Activated CD4-positive, alpha-beta T cell treated with anti-CD3 and anti-CD28 coated beads, Interleukin-2, Interleukin-6, amounts not matched to agents 100 ng/mL and 50 ng/mL, durations not matched to agents 16 hours and 8 hours (primary cell): Measurements from ENCODE around the gene ZDHHC14.
"Not testable (repeated sequence)": the region's sequence is repeated elsewhere in the genome, so short reads cannot be mapped to it uniquely, and the experiment has no call there.

Source experiments
- DNase-seq: peaks from one replicate; pipeline ENCODE4 v3.0.0-alpha.2; 2020

Gene ZDHHC14

DNA sequence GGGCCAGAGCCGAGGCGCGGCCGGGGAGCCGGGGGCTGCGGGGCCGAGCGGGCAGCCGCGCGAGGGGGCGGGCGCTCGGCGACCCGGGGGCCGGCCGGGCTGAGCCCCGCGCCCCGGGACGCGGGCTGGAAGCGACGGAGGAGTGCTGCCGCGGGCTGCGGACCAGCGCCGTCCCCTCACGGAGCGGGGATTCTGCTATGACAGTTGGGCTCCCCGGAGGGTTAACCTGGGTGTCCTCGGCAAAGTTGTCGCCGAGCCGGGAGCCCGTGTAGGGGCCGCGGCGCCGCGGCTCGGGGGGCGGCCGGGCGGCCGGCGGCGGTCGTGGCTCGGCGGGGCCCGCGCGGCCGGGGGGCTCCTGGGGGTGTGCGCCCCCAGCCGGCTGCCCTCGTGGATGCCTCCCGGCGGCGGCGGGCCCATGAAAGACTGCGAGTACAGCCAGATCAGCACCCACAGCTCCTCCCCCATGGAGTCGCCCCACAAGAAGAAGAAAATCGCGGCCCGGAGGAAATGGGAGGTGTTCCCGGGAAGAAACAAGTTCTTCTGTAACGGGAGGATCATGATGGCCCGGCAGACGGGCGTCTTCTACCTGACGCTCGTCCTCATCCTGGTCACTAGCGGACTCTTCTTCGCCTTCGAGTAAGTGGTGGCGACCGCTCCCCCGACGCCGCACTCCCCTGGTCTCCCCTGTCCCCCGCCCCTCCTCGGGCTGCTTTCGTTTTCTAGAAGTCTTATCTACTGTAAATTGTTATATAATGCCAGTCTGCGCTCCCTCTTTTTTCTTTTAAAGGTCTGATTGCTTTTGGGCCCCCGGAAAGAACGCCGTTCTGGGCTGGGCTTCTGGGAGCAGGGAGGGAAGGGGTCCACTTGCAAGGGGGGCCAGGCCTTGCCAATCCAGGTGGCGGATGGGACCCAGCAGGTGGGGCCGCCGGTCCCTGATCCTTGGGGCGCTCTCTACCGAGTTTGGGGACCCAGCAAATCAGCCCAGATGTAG, 936 bp downstream of the ZDHHC14 start:
- DNase-seq, result peak; percentile 68

GRCh38 chr6:157382821-157383220, 1.8 kb downstream of the ZDHHC14 start:
- no peak for DNase-seq

- DNase-seq, result no peak
Measured at GRCh38 chr6:157383471-157383870, 2.5 kb downstream of the ZDHHC14 start.

DNA sequence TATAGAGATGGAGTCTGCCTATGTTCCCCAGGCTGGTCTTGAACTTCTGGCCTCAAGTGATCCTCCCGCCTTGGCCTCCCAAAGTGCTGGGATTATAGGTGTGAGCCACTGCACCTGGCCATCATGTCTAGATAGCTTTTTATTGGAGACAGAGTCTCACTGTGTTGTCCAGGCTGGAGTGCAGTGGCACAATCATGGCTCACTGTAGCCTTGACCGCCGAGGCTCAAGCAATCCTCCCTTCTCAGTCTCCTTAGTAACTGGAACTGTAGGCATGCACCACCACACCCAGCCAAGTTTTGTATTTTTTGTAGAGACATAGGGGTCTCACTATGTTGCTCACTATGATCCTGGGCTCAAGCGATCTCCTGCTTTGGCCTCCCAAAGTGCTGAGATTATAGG, 4.0 kb downstream of the ZDHHC14 start:
- DNase-seq, result not testable (repeated sequence)

DNA sequence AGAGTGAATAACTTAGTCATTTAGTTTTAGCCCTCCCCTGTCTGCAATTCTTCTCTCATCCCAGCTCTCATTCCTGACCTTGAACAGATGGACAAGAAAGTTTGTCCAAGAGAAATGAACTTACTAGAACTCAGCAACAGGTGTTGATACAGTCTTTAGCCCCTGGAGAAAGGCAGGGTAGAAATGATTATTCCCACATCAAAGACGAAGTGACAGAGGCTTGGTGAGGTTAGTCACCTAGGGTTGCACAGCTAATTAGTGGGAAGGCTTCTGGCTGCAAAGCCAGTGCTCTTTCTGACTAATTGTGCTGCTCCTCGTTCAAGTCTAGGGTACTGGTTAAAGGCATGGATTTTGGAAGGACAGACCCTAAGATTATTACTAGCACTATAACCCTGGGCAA, 4.5 kb downstream of the ZDHHC14 start:
- DNase-seq, result peak; percentile 40

GRCh38 chr6:157386023-157386422, 5.0 kb downstream of the ZDHHC14 start:
- DNase-seq, result no peak

DNA sequence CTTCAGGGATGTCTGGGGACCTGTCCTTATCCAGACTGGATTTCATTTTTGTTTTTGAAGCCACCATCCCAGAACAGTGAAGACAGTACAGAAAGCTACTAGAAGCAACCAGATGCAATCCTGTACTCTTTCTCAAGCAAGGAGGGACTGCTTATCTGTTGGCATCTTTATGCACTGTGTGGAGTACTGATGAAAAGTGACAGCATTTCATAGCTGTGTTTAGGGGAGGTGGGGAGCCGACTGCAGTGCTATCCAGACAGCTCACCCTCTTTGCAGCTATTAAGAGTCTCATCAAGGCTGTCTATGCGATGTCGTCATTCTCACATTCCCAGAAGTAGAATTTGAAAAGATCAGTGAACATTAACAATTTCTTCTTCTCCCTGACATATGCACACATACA, 5.5 kb downstream of the ZDHHC14 start:
- DNase-seq, result no peak

- DNase-seq, result no peak
Measured at GRCh38 chr6:157388924-157389323, 7.9 kb downstream of the ZDHHC14 start.

DNA sequence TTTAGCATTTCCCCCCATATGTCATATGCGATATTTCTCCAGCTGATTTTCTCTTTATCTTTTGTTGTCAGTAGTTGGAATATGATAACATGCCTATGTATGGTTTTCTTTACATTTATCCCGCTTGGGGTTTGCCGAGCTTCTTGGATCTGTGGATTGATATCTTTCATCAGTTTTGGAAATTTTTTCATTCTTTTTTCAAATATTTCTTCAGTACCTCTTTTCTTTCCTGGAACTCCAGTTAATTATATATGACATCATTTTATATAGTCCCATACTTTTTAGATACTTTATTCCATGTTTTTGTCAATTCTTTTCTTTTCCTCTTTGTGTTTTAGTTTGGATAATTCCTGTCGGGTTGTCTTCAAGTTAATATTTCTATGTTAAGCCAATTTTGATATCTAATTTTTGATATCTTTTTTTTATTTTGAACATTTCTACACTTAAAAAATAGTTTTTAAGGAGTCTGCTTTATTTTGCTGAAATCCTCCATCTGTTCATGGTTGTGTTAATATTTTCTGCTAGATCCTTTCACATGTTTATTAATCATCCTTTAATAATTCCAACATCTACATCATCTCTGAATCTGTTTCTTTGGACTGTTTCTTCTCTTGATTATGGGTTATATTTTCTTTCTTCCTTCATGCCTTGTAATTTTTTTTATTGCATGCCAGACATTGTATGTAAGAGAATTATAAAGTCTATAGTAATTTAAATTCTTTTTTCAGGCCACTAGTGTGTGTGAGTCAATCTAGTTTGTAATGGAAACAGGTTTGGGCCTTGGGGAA, 9.5 kb downstream of the ZDHHC14 start:
- no peak for DNase-seq

DNA sequence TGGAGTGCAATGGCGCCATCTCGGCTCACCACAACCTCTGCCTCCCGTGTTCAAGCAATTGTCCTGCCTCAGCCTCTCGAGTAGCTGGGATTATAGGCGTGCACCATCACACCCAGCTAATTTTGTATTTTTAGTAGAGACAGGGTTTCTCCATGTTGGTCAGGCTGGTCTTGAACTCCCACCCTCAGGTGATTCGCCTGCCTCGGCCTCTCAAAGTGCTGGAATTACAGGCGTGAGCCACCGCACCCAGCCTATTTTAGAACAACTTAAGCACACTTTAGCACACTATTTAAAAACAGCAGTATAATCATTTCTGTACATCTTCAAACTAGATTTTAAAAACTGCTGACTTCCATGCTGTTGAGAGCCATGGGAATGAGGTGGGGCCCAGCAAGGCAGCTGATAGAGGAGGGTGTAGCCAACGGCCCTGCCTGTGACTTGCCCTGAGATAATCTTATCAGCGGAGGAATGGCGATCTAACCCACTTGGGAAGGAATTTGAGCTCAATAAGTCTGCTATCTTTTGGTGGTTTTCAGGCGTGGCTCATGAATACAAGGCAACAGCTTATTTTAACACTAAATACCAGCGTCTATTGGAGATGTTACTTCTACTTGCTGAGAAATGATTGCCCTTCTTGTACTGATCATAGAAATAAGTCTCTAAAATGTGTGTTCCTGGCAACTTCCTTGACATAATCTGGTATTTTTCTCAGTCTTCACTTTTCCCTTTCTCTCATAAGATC, 12.1 kb downstream of the ZDHHC14 start:
- DNase-seq, result no peak

- DNase-seq, result no peak
Measured at GRCh38 chr6:157393669-157394327, 12.8 kb downstream of the ZDHHC14 start.

DNA sequence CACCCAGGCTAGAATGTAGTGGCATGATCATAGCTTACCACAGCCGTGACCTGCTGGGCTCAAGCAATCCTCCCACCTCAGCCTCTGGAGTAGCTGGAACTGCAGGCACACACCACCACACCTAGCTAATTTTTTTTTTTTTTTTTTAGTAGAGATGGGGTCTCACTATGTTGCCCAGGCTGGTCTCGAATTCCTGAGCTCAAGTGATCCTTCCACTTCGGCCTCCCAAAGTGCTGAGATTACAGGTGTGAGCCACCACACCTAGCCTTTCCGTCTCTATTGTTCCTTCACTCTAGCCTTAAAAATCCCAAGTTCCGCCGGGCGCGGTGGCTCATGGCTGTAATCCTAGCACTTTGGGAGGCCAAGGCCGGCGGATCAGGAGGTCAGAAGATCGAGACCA, 14.2 kb downstream of the ZDHHC14 start:
- DNase-seq, result not testable (repeated sequence)

DNA sequence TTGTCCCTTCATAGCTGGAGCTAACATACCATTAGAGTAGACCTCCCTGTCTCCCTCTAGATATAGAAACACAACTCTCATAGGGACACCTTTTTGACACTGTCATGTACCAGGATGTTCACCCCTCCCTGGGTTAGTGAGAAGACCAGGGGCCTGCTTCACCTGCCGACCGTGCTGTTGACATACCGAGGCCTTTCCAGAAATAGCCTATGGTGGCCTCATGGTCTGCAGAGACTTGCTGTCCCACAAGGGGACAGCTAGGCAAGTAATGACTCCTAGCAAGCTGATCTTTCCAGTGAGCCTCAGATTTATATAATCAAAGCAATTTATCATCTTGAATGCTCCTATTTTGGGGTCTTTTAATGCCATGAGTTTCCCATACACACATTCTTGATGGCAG, 15.0 kb downstream of the ZDHHC14 start:
- no peak for DNase-seq

DNA sequence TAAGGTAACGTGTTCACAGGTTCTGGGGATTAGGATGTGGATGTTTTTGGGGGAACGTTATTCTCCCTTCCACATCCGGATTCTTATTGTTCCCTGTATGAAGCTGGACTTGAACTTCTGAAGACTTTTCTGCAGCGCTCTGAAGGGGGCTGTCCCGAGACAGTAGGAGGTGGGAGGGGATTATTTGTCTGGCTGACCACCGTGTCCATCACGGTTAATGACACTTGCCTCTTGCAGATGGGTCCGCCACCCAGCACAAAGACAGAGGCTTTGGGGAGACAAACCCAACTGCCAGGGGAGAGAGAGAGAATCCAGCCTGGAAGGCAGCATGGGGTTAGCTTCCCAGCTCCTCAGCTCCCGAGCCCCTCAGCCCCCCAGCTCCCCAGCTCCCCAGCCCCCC, 16.7 kb downstream of the ZDHHC14 start:
- DNase-seq, result no peak

- DNase-seq, result no peak
Measured at GRCh38 chr6:157398151-157398550, 17.2 kb downstream of the ZDHHC14 start.

- no peak for DNase-seq
Measured at GRCh38 chr6:157400676-157401075, 19.7 kb downstream of the ZDHHC14 start.

- DNase-seq, result no peak
Measured at GRCh38 chr6:157401734-157402338, 20.8 kb downstream of the ZDHHC14 start.

GRCh38 chr6:157402996-157403685, 22.2 kb downstream of the ZDHHC14 start:
- no peak for DNase-seq

DNA sequence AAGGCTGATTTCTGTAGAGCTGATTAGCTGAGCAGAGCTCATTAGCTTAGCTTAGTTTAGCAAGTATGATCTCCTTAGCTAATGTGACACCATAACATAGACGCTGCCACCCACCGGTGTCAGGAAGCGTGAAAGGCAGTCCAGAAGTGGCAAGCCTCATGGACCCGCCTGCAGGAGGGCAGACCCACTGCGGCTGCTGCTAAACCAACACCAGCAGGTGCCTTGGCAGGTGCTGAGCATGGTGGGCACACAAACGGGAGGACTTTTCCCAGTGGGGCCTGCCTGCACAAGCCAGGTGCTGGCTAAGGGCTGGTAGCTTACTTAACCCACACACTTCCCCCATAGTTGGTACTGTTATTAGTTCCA, 22.7 kb downstream of the ZDHHC14 start:
- DNase-seq, result no peak

DNA sequence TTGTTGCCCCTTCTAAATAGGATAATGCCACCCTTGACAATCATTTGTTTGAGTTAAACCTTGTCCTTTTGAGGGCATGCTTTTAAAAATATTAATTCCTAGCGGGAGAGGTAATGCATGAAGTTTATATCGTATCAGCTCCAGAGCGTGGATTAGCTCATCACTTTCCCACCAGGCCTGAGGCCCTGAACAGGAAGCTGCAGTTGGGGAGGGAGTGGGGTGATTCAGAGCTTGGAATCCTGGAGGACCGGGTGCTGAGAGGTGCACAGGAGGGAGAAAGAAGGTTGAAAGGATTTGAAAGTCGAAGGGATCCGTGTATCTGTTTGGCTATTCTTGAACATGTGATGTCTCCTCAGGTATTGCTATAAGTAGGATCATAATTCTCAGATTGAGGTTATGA, 25.0 kb downstream of the ZDHHC14 start:
- DNase-seq, result no peak

DNA sequence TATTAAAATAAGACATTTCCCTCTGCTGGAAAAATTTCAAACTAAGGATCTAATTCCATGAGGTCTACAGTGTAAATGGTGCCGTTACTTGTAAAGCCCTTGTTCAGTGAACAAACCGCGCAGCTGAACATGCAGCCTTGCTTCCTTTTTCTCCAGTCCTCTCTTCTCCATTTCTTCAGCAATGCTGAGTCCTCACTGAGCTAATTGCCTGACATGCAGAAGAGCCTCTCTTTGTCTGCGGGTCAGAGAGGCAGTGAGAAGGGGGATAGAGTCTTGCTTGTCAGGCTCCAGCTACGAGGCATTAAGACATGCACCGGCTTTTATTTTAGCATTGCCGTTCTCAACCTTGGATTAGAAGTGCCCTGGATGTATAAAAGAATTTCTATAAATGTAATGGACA, 25.7 kb downstream of the ZDHHC14 start:
- DNase-seq, result no peak

DNA sequence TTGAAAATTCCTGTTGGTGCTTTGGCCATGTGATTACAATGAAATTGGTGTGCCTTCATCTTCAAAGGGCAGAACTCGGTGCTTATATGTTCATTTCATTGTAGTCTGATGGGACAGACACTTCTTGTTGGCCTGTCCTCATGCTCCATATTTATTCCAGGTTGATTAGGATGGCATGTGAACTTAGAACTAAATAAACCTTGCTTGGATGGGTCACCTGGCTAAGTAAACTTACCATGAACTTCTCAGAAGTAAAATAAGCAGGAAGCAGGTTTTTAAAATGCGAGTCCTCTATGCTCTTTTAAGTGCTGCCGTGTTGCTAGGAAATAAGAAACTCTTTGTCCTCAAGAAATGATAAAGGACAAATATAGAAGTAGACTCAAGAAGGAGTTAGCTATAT, 26.7 kb downstream of the ZDHHC14 start:
- no peak for DNase-seq
